GM12878 (cell line): ENCODE results near the gene MICALL2. TPM values are rescaled to one million over a fixed set of nuclear protein-coding genes. Genes with fewer than 3 reads are reported as not detected.
A peak's percentile ranks its signal among the peaks of the same experiment; 100 is the strongest.

ENCODE experiments used
- ATAC-seq: fragments of 200-7000 bp; cut with Tn5 transposase; 3 replicates; pipeline ENCODE4 v1.9.1; 2020; ENCODE audit warnings: mild to moderate bottlenecking, moderate library complexity
- BruUV-seq: library from RNA; stranded (reverse); fragments of 400-500 nt; replicated peaks from 2 replicates; lab custom pipeline; 2021; lab: Mats Ljungman, UMichigan
- CTCF ChIA-PET: fragments of 300-600 bp; sonication (Branson Sonifier 250); formaldehyde crosslinking; extraction: SDS; loops from one replicate; lab custom pipeline; 2021; ENCODE audit warnings: inconsistent platforms; lab: Yijun Ruan, JAX
- POLR2A ChIA-PET: fragments of 350-600 bp; formaldehyde crosslinking; extraction: SDS; loops from one replicate; lab custom pipeline; 2021; ENCODE audit warnings: inconsistent platforms; lab: Charles Lee
- RAD21 ChIA-PET: fragments of 300-600 bp; sonication (Branson Sonifier 250); formaldehyde crosslinking; loops from one replicate; lab custom pipeline; 2023; ENCODE audit warnings: antibody characterized with exemption; ENCODE audit not compliant: unreplicated experiment; lab: Charles Lee
- SMC1A ChIA-PET: fragments of 300-600 bp; sonication (Branson Sonifier 250); formaldehyde crosslinking; loops from one replicate; lab custom pipeline; 2023; ENCODE audit not compliant: unreplicated experiment, uncharacterized antibody; lab: Charles Lee
- DNase-seq: peaks from one replicate; pipeline ENCODE4 v3.0.0-alpha.2; 2011; ENCODE audit warnings: low read depth, low spot score
- FAIRE-seq: peaks from 3 replicates; lab custom pipeline; 2011; peaks lifted over from hg19 to GRCh38; lab: Jason Lieb, UNC
- H2AFZ ChIP-seq: 2 replicates; pipeline ENCODE4 v1.6.0; 2011; ENCODE audit warnings: low read depth, low read length, control low read depth; ENCODE audit not compliant: control insufficient read depth
- H3K27ac ChIP-seq: 2 replicates; pipeline ENCODE4 v1.5.1; 2011; ENCODE audit warnings: control low read depth; ENCODE audit not compliant: control insufficient read depth, insufficient read depth
- H3K27me3 ChIP-seq, 2 experiments: replicated peaks in 1 of 2; 2 replicates each; pipeline versions ENCODE4 v1.6.0 to v1.6.1; 2011; ENCODE audit warnings: low read length in 1 of 2; ENCODE audit not compliant: control insufficient read depth in 2 of 2, insufficient read depth in 2 of 2
- H3K36me3 ChIP-seq, 2 experiments: 2 replicates each; pipeline ENCODE4 v1.5.1; 2011; ENCODE audit warnings: low read length in 1 of 2; ENCODE audit not compliant: control insufficient read depth in 2 of 2, insufficient read depth in 2 of 2
- H3K4me1 ChIP-seq: 2 replicates; pipeline ENCODE4 v1.6.1; 2011; ENCODE audit warnings: mild to moderate bottlenecking, low read length, moderate library complexity, mixed read lengths; ENCODE audit not compliant: control insufficient read depth, insufficient read depth
- H3K4me2 ChIP-seq: 2 replicates; pipeline ENCODE4 v1.6.0; 2011; ENCODE audit warnings: control low read depth; ENCODE audit not compliant: control insufficient read depth, insufficient read depth
- H3K4me3 ChIP-seq: fragments of 200-600 bp; sonication (generic); 2 replicates; pipeline ENCODE4 v1.5.1; 2016
- H3K79me2 ChIP-seq: 2 replicates; pipeline ENCODE4 v1.6.0; 2011; ENCODE audit warnings: low read length; ENCODE audit not compliant: control insufficient read depth, insufficient read depth
- H3K9ac ChIP-seq: 2 replicates; pipeline ENCODE4 v1.8.0; 2011; ENCODE audit warnings: low read length, control low read depth, mixed read lengths; ENCODE audit not compliant: control insufficient read depth, insufficient read depth
- H3K9me3 ChIP-seq: replicated peaks from 3 replicates; pipeline ENCODE4 v1.5.1; 2011; ENCODE audit warnings: mild to moderate bottlenecking, low read length; ENCODE audit not compliant: control insufficient read depth, insufficient read depth
- H4K20me1 ChIP-seq: 2 replicates; pipeline ENCODE4 v1.6.0; 2011; ENCODE audit not compliant: control insufficient read depth, insufficient read depth
- BHLHE40 ChIP-seq, 2 experiments: fragments of 450-650 bp in 1 of 2; IDR thresholded peaks; 2 replicates each; pipeline ENCODE4 v1.6.1; 2011 to 2017; ENCODE audit warnings: low read depth in 2 of 2, borderline replicate concordance in 1 of 2, improper control_type of control experiment in 1 of 2, low read length in 1 of 2, mild to moderate bottlenecking in 1 of 2
- MTA3 ChIP-seq: IDR thresholded peaks from 2 replicates; pipeline ENCODE4 v1.6.1; 2012; ENCODE audit warnings: low read length, inconsistent platforms, borderline replicate concordance
- RCOR1 ChIP-seq: conservative IDR thresholded peaks from 2 replicates; pipeline ENCODE4 v1.6.1; 2012; ENCODE audit warnings: low read depth, low read length, improper control_type of control experiment
- SREBF1 ChIP-seq: IDR thresholded peaks from 2 replicates; pipeline ENCODE4 v1.6.1; 2012; ENCODE audit warnings: mild to moderate bottlenecking, low read length
- YY1 ChIP-seq: IDR thresholded peaks from 2 replicates; pipeline ENCODE4 v1.6.1; 2011; ENCODE audit warnings: low read depth, mild to moderate bottlenecking, low read length
- WGBS: methylation state at CpG from one replicate; pipeline ENCODE4 v1.1.6; 2016; ENCODE audit warnings: low lambda C conversion rate; ENCODE audit not compliant: insufficient replicate concordance, insufficient coverage; ENCODE audit errors: missing lambda C conversion rate; 5-methylcytosine and 5-hydroxymethylcytosine counted together
- in situ Hi-C: fragments of 300-500 bp; cut with MboI; formaldehyde crosslinking; loops from 9 replicates; pipeline ENCODE4 v1.14.3; 2018; ENCODE audit warnings: mixed read lengths
- intact Hi-C: fragments of 100-400 bp; cut with micrococcal nuclease; formaldehyde crosslinking; loops from one replicate; pipeline ENCODE4 v1.14.2; 2022; ENCODE audit not compliant: unreplicated experiment
- polyA plus RNA-seq, 11 experiments: library from polyadenylated mRNA; depleted of rRNA in 4 of 11; unstranded in 6 of 11; stranded (reverse) in 5 of 11; fragments of >200 nt; fragmentation: Nextera tagmentation in 4 of 11; fragmentation: Illumina TruSeq in 1 of 11; extraction: Ambion mirVana in 4 of 11; extraction: Trizol in 1 of 11; gene quantifications; 1 replicate in 1 of 11; 2 replicates in 10 of 11; pipeline versions ENCODE4 v1.2.1 to v1.2.3, GENCODE V29; 2011 to 2016; ENCODE audit warnings: inconsistent platforms in 2 of 11, missing spikeins in 2 of 11, low read depth in 1 of 11
- total RNA-seq, 4 experiments: library from RNA; depleted of rRNA in 3 of 4; stranded (reverse); fragments of >200 nt in 3 of 4; fragmentation: Illumina TruSeq in 1 of 4; extraction: Trizol in 1 of 4; gene quantifications; 2 replicates each; pipeline versions ENCODE4 v1.2.1 to v1.2.3, GENCODE V29; 2013 to 2021
- TF ChIP-seq, protein P1 (sequence below): fragments of 450-650 bp; IDR thresholded peaks from 2 replicates; pipeline ENCODE4 v1.6.1; 2017; ENCODE audit warnings: mild to moderate bottlenecking, moderate library complexity

The MICALL2 gene
- total and polyA plus RNA-seq, 10 of the 15 experiments (the other 5 are each of a cell fraction or from before 2014, with no cell fraction given): 0.04 to 1.7 (median 0.83) TPM; not detected in 3

GRCh38 chr7:1457949-1458682, 1.2 kb downstream of the MICALL2 start:
- H3K27me3 ChIP-seq: no peaks in the 10 kb centered on the region; a peak in 1 of 4 replicates
- FAIRE-seq (no peak), DNase-seq (no peak), ATAC-seq (no peak)
- H3K4me3 ChIP-seq: peak overlapping the region; percentile 73; the same call in 1 of the 2 replicates
- H3K4me2 ChIP-seq: peak overlapping the region; percentile 96
- no peak overlapping the region for H3K27ac ChIP-seq
- SMC1A ChIA-PET: no interaction called here
- RAD21 ChIA-PET: no interaction called here
- TF ChIP-seq MTA3: no peak
- TF ChIP-seq RCOR1: no peak
- no peak for TF ChIP-seq YY1
- TF ChIP-seq, protein P1, sequence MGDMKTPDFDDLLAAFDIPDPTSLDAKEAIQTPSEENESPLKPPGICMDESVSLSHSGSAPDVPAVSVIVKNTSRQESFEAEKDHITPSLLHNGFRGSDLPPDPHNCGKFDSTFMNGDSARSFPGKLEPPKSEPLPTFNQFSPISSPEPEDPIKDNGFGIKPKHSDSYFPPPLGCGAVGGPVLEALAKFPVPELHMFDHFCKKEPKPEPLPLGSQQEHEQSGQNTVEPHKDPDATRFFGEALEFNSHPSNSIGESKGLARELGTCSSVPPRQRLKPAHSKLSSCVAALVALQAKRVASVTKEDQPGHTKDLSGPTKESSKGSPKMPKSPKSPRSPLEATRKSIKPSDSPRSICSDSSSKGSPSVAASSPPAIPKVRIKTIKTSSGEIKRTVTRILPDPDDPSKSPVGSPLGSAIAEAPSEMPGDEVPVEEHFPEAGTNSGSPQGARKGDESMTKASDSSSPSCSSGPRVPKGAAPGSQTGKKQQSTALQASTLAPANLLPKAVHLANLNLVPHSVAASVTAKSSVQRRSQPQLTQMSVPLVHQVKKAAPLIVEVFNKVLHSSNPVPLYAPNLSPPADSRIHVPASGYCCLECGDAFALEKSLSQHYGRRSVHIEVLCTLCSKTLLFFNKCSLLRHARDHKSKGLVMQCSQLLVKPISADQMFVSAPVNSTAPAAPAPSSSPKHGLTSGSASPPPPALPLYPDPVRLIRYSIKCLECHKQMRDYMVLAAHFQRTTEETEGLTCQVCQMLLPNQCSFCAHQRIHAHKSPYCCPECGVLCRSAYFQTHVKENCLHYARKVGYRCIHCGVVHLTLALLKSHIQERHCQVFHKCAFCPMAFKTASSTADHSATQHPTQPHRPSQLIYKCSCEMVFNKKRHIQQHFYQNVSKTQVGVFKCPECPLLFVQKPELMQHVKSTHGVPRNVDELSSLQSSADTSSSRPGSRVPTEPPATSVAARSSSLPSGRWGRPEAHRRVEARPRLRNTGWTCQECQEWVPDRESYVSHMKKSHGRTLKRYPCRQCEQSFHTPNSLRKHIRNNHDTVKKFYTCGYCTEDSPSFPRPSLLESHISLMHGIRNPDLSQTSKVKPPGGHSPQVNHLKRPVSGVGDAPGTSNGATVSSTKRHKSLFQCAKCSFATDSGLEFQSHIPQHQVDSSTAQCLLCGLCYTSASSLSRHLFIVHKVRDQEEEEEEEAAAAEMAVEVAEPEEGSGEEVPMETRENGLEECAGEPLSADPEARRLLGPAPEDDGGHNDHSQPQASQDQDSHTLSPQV: no peak
- no peak for TF ChIP-seq SREBF1
- no peak for TF ChIP-seq BHLHE40 (IDR thresholded peaks at IDR 0.05; ENCODE audit: borderline replicate concordance in 1 of 2, low read depth in 2 of 2, low read length in 1 of 2)
- intact Hi-C loops (no loop called here), in situ Hi-C loops (no loop called here)
- H2AFZ ChIP-seq: no peak overlapping the region
- no peaks in the 10 kb centered on the region for H4K20me1 ChIP-seq
- 47% methylated on average over 23 of the region's 23 CpGs for WGBS
- no TSS peak for BruUV-seq
- CTCF ChIA-PET: interaction anchor here (0.6 to 1.1 kb wide), 2 partner anchors 25 to 417 kb away, joined by 3 to 4 read pairs; no protein-coding TSS in a partner anchor
- no peaks in the 10 kb centered on the region for H3K9me3 ChIP-seq
- peaks cover 17% of the 10 kb centered on the region for H3K4me1 ChIP-seq
- no peak overlapping the region for H3K9ac ChIP-seq
- POLR2A ChIA-PET: no interaction called here
- H3K79me2 ChIP-seq: no peaks in the 10 kb centered on the region
- H3K36me3 ChIP-seq: no peaks in the 10 kb centered on the region
